Stimulated activated CD4-positive, alpha-beta T cell treated with anti-CD3 and anti-CD28 coated beads, Interleukin-2, amount 100 ng/mL, for 4 hours (primary cell): ENCODE results near the gene PEX3.
"Not testable (repeated sequence)": the region's sequence is repeated elsewhere in the genome, so short reads cannot be mapped to it uniquely, and the experiment has no call there.

Source experiments
- DNase-seq: peaks from one replicate; pipeline ENCODE4 v3.0.0-alpha.2; 2020; ENCODE audit warnings: low read depth

PEX3 gene

DNA sequence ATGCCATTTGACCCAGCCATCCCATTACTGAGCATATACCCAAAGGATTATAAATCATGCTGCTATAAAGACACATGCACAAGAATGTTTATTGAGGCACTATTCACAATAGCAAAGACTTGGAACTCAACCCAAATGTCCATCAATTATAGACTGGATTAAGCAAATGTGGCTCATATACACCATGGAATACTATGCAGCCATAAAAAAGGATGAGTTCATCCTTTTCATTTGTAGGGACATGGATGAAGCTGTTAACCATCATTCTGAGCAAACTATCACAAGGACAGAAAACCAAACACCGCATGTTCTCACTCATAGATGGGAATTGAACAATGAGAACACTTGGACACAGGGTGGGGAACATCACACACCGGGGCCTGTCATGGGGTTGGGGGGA is 2.7 kb upstream of the PEX3 start:
- DNase-seq, result not testable (repeated sequence)

DNA sequence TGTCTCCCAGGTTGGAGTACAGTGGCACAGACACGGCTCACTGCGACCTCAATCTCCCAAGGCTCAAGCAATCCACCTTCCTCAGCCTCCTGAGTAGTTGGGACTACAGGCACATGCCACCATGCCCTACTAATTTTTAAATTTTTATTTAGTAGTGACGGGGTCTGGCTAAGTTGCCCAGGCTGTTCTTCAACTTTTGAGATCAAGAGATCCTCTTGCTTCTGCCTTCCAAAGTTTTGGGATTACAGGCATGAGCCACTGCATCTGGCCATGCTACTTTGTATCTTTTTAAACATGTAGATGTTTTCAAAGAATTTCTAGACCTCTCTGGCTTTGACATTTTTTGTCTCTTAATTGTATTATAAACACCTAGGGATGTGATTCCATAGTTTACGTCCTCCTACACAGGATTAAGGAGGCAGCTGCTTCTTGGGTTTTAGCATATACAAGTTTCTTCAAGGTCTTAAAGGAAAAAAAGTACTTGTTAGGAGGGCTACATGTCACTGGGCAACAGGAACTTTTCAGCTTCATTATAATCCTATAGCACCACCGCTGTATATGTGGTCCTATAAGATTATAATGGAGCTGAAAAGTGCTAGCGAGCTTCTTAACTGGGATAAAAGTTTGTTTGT is 1.4 kb upstream of the PEX3 start:
- DNase-seq, result no peak

GRCh38 chr6:143449714-143450452 is 722 bp upstream of the PEX3 start:
- no peak for DNase-seq

DNA sequence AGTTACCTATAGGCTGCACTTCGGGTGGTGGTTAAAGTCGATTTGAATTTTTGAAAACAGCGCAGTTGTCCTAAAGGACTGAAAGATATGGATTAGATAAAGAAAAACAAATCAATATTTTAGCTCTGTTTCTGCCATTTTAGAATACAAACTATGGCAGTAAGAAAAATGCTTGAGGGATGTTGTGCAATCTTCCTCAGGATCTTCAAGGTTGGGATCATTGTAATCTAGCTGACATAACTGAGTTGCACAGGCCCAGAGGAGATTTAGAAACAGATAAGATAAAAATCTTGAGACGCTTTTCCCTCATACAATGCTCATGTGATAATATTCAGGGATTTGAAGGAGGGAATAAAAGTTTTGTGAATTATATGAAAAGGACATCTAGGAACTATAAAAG is 926 bp downstream of the PEX3 start:
- no peak for DNase-seq

GRCh38 chr6:143457563-143458359 is 7.2 kb downstream of the PEX3 start:
- DNase-seq, result no peak

DNA sequence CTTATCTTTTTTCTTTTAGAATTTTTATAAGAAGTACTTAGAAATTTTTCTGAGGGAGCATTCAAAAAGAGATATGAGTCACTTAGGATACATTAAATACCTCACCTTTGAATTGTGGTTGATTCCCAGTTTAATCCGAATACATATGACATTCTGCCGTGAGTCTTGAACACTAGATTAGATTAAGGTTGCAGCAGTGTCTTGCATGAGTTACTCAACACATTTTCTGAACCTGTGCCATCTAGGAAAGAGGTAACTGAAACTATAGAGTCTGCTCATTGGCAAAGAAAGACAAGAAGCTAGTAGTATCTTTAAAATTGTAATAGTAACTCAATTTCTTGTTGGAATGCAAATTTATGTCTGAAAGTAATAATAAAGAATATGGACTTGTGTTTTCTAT is 14.9 kb downstream of the PEX3 start:
- DNase-seq, result no peak

GRCh38 chr6:143468026-143468425 is 17.4 kb downstream of the PEX3 start:
- DNase-seq, result no peak

DNA sequence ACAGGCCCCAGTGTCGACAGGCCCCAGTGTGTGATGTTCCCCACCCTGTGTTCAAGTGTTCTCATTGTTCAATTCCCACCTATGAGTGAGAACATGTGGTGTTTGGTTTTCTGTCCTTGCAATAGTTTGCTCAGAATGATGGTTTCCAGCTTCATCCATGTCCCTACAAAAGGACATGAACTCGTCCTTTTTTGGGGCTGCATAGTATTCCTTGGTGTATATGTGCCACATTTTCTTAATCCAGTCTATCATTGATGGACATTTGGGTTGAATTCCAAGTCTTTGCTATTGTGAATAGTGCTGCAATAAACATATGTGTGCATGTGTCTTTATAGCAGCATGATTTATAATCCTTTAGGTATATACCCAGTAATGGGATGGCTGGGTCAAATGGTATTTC is 18.2 kb downstream of the PEX3 start:
- DNase-seq, result not testable (repeated sequence)

DNA sequence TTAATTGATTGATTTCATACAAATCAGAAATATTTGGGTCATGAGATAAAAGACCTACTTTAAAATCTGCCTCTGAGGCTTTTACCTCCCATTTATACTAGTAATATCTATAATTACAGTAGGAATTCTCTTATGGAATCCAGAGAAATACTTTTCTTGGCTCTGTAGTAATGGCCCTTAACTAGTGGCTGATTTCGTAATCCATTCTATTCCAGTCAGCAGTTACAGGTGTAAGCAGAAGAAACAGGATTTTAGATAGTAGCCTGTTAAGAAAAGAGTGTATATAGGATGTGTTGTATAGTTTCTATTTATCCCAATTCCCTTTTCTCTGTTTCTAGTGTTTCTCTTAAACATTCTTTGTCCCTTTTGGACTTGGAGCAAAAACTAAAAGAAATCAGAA is 21.2 kb downstream of the PEX3 start:
- no peak for DNase-seq

GRCh38 chr6:143476545-143476944 is 25.9 kb downstream of the PEX3 start:
- DNase-seq, result no peak

DNA sequence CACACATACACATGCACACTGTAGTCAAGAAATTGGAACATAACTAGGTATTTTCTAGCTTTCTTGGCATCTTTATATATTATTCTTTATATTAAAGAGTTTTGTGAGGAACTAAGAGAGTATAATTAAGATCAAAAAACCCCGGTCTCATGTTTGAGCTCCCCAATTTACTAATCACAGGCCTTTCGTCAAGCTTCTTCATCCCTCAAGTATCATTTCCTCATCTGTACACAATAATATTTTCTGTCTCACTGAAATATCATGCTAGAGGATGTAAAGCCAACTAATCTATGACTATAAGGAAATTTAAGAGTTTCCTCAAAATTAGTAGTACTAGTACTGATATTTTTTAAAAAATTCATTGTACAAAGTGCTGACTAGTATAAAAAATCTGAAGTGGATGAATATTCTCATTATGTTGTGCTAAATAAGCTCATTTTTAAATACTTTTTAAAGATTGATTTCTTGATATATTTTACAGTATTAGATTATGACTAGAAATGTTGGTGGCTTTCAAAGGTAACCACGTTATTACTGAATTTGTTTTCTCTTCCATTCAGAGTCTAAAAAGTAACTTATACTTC is 28.0 kb downstream of the PEX3 start:
- no peak for DNase-seq

DNA sequence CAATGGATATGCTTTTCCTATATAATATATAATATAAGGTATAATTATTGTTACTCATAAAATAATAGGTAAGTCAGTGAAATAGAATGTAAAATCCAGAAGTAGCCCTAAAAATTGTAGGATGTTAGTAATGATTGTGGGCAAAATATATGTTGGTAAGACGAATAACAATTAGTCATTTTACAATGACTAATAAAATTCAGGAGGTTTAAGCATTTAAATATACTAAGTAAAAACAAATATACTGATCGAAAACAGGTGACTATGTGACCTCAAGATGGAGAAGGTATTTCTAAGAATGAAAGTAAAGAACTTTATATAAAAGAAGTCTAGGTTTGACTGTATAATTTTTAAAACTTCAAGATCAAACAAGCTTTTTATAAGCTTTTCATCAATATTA is 32.0 kb downstream of the PEX3 start:
- no peak for DNase-seq

DNA sequence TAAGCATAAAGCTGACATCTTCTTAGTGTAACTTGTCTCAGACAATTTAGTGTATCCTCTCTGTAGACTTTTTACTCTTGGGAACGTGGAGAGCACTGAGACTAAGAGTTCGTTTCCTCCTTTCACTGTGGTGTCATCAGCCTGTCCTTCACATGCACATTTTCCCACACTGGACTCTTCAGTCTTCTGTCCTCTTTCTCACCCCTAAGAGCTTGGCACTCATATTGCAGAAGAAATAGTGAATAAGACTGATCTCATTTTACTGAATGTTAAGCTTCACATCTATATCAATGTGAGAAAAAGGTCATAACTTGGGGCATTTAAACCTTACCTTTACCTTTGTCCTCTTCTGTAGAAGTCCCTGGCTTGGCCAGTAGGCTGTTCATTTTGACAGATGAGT is 35.4 kb downstream of the PEX3 start:
- DNase-seq, result no peak

GRCh38 chr6:143486752-143487151 is 36.1 kb downstream of the PEX3 start:
- no peak for DNase-seq

DNA sequence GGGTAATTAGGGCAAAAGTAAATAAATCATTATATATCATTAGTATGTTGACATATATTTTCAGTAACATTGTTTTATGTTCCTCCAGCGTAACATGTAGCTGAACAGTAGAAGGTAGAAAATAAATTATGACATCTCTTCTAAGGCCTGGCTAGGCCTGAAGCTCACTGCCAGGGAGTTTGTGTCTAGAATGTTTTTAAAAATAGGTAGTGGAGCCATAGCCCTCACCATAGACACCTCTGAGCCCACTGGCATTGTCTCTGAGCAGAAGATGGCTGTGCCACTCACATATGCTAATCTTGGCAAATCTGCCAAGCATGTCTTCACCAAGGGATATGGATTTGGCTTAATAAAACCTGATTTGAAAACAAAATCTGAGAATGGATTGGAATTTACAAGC is 39.6 kb downstream of the PEX3 start:
- DNase-seq, result no peak

DNA sequence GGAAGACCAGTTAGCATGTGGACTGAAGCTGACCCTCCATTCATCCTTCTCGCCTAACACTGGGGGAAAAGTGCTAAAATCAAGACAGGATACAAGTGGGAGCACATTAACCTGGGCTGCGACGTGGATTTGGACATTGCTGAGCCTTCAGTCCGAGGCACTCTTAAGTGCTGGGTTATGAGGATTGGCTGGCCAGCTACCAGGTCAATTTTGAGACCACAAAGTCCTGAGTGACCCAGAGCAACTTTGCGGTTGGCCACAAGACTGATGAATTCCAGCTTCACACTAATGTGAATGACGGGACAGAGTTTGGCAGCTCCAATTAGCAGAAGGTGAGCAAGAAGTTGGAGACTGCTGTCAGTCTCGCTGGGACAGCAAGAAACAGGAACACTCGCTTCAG is 40.2 kb downstream of the PEX3 start:
- no peak for DNase-seq

GRCh38 chr6:143496974-143497373 is 46.4 kb downstream of the PEX3 start:
- no peak for DNase-seq

DNA sequence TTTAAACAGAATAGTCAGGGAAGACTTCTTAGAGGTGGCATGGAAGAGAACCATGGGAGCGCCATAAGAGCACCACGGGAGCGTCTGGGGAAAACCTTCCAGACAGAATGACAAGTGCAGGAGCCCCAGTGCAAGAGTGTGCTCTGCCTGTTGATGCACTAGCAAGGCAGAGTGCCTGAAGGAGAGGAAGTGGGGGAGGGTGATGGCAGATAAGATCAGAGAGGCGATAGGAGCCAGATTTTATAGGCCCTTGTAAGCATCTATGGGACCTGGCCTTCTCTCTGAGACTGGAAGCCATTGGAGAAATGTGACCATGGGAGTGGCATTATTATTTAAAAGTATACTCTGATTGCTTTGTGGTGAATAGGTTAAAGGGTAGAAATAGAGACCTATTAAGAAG is 47.8 kb downstream of the PEX3 start:
- no peak for DNase-seq

DNA sequence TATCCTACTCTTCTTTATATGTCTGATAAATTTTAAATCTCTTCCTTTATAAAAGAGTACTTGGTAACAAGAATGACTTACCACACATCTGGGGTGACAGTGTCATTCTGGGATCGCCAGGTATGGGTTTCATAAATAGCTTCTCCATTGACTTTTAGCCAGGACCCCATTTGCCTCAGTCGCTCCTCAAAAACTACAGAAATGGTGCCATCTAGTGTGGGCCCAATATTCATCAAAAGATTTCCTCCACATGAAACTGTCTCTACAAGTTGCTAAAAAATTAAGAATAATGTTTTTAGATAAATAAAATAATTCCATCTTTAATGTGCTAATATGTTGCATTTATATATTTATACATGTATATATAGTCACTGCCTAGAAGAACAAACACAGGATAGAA is 51.2 kb downstream of the PEX3 start:
- no peak for DNase-seq

DNA sequence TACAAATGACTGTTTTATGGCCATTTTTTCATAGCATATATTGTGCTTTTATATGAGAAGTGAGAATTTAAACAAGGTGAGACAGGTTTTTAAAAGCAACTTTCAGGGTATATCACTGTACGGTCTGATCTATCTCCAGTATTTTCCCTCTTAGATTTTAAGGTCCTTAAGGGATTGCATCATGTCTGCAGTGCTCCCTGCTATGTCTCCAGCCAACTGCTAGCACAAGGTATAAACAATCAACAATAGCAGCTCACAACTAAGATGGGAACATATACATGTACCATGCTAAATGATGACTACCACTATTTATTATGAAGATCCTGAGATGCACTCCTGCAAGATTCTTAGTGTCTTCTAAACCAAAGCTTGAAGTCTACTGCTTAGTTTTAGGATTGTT is 53.8 kb downstream of the PEX3 start:
- no peak for DNase-seq

DNA sequence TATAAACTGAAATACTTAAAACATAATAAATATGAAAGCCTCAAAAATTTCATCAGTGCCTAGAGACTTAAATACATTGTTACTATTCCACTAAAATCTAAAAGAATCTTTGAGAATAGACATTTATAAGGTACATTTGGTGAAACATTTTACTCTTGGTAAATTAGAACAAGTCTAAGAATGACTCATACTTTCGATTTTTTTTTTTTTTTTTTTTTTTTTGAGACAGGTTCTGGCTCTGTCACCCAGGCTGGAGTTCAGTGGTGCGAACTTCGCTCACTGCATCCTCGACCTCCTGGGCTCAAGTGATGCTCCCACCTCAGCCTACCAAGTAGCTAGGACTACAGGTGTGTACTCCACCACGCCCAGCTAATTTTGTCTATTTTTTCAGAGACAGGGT is 54.5 kb downstream of the PEX3 start:
- no peak for DNase-seq

GRCh38 chr6:143505537-143505936 is 54.9 kb downstream of the PEX3 start:
- DNase-seq, result no peak

DNA sequence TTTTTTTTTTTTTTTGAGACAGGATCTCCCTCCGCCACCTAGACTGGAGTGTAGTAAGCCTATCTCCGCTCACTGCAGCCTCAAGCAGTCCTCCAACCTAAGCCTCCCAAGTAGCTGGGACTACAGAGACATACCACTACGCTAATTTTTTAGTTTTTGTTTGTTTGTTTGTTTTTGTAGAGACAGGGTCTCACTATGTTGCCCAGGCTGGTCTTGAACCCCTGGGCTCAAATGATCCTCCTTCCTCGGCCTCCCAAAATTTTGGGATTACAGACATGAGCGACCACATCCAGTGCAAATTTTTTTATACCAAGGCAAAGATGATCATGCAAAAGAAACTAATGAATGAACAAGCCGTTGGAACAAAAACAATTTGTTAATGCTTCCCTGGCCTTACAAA is 55.6 kb downstream of the PEX3 start:
- DNase-seq, result no peak
